ENCODE results near the gene TPSAB1.

DNA sequence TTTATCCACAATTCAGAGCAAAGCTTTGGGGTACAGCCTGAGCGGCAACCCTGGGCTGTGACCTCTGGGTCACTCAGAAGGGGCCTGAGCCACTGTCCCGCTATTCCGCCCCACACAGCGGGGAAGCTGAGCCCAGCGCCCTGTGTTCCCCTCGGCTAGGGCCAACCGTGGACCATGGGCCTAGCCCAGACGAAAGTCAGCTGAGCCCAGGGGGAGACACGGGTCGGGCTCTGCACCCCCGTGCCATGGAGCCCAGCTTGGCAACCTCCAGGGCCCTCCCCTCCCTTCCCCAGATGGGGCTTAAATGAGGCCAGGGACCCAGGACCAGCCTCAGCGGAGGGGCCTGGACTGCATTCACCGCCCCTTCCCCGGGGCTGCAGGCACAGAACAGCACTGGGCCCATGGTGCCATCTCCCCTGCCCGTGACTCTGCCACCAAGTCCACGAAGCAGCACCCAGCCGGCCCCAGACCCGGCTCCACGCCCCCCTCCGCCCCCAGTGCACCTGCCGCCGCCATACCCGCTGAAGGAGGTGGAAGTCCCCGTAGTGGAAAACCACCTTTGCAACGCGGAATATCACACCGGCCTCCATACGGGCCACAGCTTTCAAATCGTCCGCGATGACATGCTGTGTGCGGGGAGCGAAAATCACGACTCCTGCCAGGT, 17.2 kb downstream of the TPSAB1 start:
- TF ChIP-seq, protein P1, sequence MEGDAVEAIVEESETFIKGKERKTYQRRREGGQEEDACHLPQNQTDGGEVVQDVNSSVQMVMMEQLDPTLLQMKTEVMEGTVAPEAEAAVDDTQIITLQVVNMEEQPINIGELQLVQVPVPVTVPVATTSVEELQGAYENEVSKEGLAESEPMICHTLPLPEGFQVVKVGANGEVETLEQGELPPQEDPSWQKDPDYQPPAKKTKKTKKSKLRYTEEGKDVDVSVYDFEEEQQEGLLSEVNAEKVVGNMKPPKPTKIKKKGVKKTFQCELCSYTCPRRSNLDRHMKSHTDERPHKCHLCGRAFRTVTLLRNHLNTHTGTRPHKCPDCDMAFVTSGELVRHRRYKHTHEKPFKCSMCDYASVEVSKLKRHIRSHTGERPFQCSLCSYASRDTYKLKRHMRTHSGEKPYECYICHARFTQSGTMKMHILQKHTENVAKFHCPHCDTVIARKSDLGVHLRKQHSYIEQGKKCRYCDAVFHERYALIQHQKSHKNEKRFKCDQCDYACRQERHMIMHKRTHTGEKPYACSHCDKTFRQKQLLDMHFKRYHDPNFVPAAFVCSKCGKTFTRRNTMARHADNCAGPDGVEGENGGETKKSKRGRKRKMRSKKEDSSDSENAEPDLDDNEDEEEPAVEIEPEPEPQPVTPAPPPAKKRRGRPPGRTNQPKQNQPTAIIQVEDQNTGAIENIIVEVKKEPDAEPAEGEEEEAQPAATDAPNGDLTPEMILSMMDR (IDR thresholded peaks at IDR 0.05): no peak
- no peak for TF ChIP-seq POLR2A (IDR thresholded peaks at IDR 0.05)

All from thyroid gland (tissue), 4 donors.